ENCODE measurements around the gene ECHS1. TPM values are rescaled to one million over a fixed set of nuclear protein-coding genes. Genes with fewer than 3 reads are reported as not detected.
"Not testable (repeated sequence)": the region's sequence is repeated elsewhere in the genome, so short reads cannot be mapped to it uniquely, and the experiment has no call there.

ECHS1 gene
- total RNA-seq, result 28.2 TPM

GRCh38 chr10:133373174-133374090 is at the start of gene ECHS1:
ECHS1 (minus strand) TSS chr10:133373354; CDS start chr10:133373333, 21 bp downstream.
- peak; percentile 91 for DNase-seq

GRCh38 chr10:133422223-133422806 is 49.2 kb upstream of the ECHS1 start:
- no peak for DNase-seq

- no peak for DNase-seq
Measured at GRCh38 chr10:133421336-133422222, 48.4 kb upstream of the ECHS1 start.

- no peak for DNase-seq
Measured at GRCh38 chr10:133420579-133420978, 47.4 kb upstream of the ECHS1 start.

- DNase-seq, result no peak
Measured at GRCh38 chr10:133420028-133420427, 46.9 kb upstream of the ECHS1 start.

GRCh38 chr10:133419211-133419950 is 46.2 kb upstream of the ECHS1 start:
- no peak for DNase-seq

- no peak for DNase-seq
Measured at GRCh38 chr10:133418289-133418993, 45.3 kb upstream of the ECHS1 start.

- DNase-seq, result no peak
Measured at GRCh38 chr10:133415752-133416151, 42.6 kb upstream of the ECHS1 start.

- DNase-seq, result not testable (repeated sequence)
Measured at GRCh38 chr10:133414401-133414800, 41.2 kb upstream of the ECHS1 start.

GRCh38 chr10:133412381-133412711 is 39.2 kb upstream of the ECHS1 start:
- DNase-seq, result no peak

GRCh38 chr10:133411523-133412380 is 38.6 kb upstream of the ECHS1 start:
- no peak for DNase-seq

- no peak for DNase-seq
Measured at GRCh38 chr10:133405844-133406527, 32.8 kb upstream of the ECHS1 start.

- no peak for DNase-seq
Measured at GRCh38 chr10:133405272-133405671, 32.1 kb upstream of the ECHS1 start.

- no peak for DNase-seq
Measured at GRCh38 chr10:133403784-133404183, 30.6 kb upstream of the ECHS1 start.

GRCh38 chr10:133403359-133403758 is 30.2 kb upstream of the ECHS1 start:
- no peak for DNase-seq

GRCh38 chr10:133401981-133402725 is 29.0 kb upstream of the ECHS1 start:
- DNase-seq, result no peak

GRCh38 chr10:133401500-133401899 is 28.3 kb upstream of the ECHS1 start:
- DNase-seq, result no peak

GRCh38 chr10:133400624-133401424 is 27.7 kb upstream of the ECHS1 start:
- DNase-seq, result no peak

Measured in occipital lobe (tissue), 2 donors.